HG03342 (cell line): ENCODE data around the gene FRY.
A peak's percentile ranks its signal among the peaks of the same experiment; 100 is the strongest.

ENCODE experiments used
- ATAC-seq: cut with Tn5 transposase; IDR thresholded peaks from one replicate; pipeline ENCODE4 v1.9.1; 2021; ENCODE audit warnings: mild to moderate bottlenecking, moderate library complexity; ENCODE audit not compliant: unreplicated experiment

The FRY gene

DNA sequence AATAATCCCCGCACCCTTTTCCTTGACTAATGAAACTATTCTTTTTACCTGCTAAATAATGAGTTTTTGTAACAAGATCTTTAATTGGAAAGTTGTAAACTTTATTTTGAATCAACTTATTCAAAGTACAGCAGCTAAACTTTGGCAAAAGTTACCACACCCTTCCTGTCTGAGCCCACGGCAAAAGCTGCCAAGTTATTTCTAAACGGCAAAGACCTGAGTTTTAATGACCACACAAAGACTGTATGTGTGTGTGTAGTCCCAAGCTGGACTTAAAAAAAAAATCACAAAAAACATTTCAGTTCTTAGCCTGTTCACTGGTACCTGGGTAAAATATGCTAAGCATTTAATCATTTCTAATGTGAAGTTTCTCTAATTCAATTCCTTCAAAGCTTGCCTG is 222.8 kb downstream of the FRY start:
- ATAC-seq: no peak

- no peak for ATAC-seq
Observed at GRCh38 chr13:32254916-32255723, 223.5 kb downstream of the FRY start.

DNA sequence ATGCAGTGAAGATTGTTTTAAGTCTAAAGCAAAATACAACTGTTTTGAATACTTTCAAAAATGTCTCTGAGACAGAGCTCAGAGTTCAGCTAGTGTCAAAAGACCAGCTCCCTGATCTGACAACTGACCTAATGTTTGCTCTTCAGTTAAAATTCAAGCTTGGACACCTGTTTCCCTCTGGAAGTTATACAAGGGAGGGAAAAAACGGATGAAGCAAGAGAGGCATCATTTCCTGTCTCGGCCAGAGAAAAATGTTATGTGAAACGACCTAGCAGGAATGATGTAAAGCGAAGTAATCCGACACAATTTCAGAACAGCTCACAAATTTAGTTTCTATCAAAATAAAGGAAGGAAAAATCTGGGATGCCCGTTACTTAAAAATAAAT is 224.1 kb downstream of the FRY start:
- no peak for ATAC-seq

DNA sequence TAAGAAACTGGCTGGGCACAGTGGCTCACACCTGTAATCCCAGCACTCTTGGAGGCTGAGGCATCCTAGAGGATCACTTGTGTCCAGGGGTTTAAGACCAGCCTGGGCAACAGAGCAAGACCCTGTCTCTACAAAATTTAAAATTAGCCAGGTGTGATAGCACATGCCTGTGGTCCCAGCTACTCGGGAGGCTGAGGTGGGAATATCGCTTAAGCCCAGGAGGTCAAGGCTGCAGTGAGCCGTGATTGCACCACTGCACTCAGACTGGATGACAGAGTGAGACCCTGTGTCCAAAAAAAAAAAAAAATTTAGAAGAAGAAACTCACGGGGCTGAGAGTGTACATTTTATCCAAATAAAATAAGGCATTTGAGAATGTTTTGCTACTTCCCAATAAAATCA is 224.7 kb downstream of the FRY start:
- no peak for ATAC-seq

DNA sequence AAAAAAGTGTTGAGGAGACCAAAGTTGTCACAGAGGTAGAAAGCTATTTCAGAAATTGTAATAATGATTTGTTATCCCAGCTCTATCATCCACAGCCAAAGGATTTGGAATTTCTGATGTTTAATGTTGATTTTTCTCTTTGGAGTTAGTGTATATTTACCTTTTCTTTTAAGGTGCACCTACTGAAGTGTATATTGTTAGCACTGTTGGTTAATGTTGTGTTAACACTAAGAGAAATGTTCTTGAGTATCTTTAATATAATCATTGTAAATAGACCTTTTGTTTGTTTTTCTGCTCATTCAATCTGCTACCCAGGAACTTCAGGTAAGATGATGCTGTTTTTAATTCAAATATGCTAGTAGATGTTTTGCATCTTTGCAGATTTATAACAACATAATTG is 226.1 kb downstream of the FRY start:
- no peak for ATAC-seq

GRCh38 chr13:32259116-32259515 is 227.5 kb downstream of the FRY start:
- ATAC-seq: no peak

DNA sequence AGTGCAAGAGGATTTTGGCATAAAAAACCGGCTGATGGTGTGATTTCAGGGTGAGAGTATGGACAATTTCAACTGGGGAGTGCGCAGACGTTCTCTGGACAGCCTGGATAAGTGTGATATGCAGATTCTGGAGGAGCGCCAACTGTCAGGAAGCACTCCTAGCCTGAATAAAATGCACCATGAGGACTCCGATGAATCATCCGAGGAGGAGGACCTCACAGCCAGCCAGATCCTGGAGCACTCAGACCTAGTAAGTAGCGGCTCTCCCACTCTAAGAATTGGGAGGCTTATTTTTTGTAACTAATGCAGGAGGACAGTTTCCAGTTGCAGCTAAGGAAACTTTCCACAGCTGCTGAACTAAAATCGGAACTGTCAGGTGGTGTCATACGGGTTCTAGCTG is 230.0 kb downstream of the FRY start:
- no peak for ATAC-seq

- ATAC-seq: no peak
Observed at GRCh38 chr13:32262165-32262564, 230.6 kb downstream of the FRY start.

DNA sequence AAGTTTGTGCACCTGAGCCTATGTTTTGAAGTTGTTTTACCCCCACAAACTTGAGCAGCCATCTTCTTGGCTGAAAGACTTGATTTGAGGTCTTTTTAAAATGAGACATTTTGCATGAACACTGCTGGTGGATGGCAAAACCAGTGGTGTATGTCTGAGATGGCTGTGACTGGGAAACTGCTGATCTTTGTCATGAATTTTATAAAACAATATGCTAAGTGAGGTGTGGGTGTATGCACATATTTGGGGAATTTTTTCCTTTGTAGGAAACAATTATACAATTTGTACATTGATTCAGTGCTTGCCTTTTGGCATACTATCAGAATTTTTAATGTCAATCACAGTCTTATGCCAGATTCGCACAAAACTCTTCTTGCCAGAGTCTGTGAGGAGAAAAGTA is 231.0 kb downstream of the FRY start:
- ATAC-seq: no peak

- no peak for ATAC-seq
Observed at GRCh38 chr13:32264407-32264806, 232.8 kb downstream of the FRY start.

GRCh38 chr13:32265726-32266125 is 234.2 kb downstream of the FRY start:
- no peak for ATAC-seq

- no peak for ATAC-seq
Observed at GRCh38 chr13:32266130-32266529, 234.6 kb downstream of the FRY start.

- ATAC-seq: no peak
Observed at GRCh38 chr13:32267836-32268439, 236.4 kb downstream of the FRY start.

- ATAC-seq: no peak
Observed at GRCh38 chr13:32272021-32272683, 240.6 kb downstream of the FRY start.

- ATAC-seq: no peak
Observed at GRCh38 chr13:32277839-32278238, 246.3 kb downstream of the FRY start.

DNA sequence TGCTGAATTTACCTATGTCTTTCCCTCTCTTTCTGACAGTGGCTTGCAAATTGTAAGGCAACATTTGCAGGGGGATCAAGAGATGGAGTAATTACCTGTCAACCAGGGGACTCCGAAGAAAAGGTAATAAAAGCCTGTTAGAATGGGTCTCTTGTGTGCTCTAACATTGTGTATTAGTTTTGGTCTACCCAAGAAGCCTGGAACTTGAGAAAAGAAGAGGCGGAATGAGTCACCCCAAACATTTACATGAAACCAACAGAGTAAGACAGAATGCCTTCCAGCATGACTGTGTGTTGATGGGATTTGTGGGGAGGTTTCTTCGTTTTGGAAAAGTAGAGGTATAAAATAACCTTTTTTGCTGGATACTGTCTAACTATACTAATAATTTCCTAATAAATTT is 246.9 kb downstream of the FRY start:
- peak; percentile 63 for ATAC-seq

DNA sequence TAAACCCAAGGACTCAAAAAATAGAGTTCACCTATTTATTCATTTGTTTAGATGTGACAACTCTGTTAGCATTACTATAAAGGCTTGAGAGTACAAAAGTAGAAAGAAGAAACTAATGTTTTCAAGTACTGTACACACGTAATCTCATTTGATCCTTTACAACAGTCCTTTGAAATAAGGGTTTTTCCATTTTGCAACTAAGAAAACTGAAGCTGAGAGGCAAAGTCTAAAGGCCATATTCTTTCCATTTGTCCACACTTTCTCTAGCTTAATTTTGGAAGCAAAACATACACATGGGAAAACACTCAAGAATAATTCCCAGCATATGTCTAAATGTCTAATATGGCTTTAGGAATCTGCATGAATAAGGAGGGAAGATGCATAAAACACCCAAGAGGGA is 249.5 kb downstream of the FRY start:
- ATAC-seq: no peak

GRCh38 chr13:32282096-32282711 is 250.6 kb downstream of the FRY start:
- no peak for ATAC-seq

GRCh38 chr13:32284927-32285632 is 253.5 kb downstream of the FRY start:
- no peak for ATAC-seq

DNA sequence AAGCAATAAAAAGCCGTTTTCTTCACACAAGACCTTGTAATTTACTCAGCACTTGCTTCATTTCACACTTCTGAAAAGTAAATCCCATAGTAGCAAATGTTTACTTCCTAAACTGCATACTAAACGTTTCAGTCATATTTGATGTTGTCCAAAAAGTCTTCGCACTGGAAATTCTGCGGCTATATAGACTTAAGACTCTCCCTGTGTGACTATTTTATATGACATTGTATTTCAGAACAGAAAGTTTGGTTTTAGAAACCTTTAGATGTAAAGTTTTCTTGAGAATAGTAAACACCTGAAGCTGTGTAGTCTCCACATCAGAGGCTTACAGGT is 254.0 kb downstream of the FRY start:
- ATAC-seq: no peak

GRCh38 chr13:32297206-32297605 is 265.6 kb downstream of the FRY start:
- ATAC-seq: no peak
